Measurements from ENCODE around the gene SCARB1.

SCARB1 gene

GRCh38 chr12:124796303-124796960, 67.2 kb downstream of the SCARB1 start:
- no peak for DNase-seq (ENCODE audit: low read depth in 2 of 2)

GRCh38 chr12:124795081-124795948, 68.3 kb downstream of the SCARB1 start:
- DNase-seq (ENCODE audit: low read depth in 2 of 2), result no peak

GRCh38 chr12:124792961-124793441, 70.7 kb downstream of the SCARB1 start:
- no peak for DNase-seq (ENCODE audit: low read depth in 2 of 2)

- DNase-seq (ENCODE audit: low read depth in 2 of 2), result no peak
These were observed 71.5 kb downstream of the SCARB1 start for GRCh38 chr12:124792156-124792555.

GRCh38 chr12:124790650-124791400, 72.8 kb downstream of the SCARB1 start:
- no peak for DNase-seq (ENCODE audit: low read depth in 2 of 2)

- no peak for DNase-seq (ENCODE audit: low read depth in 2 of 2)
These were observed 74.6 kb downstream of the SCARB1 start for GRCh38 chr12:124788936-124789555.

- no peak for DNase-seq (ENCODE audit: low read depth in 2 of 2)
These were observed 77.4 kb downstream of the SCARB1 start for GRCh38 chr12:124786061-124786964.

GRCh38 chr12:124784871-124785572, 78.6 kb downstream of the SCARB1 start:
- no peak for DNase-seq (ENCODE audit: low read depth in 2 of 2)

GRCh38 chr12:124783087-124783486, 80.6 kb downstream of the SCARB1 start:
- DNase-seq (ENCODE audit: low read depth in 2 of 2), result no peak

- no peak for DNase-seq (ENCODE audit: low read depth in 2 of 2)
These were observed 81.5 kb downstream of the SCARB1 start for GRCh38 chr12:124782132-124782531.

GRCh38 chr12:124780752-124781685, 82.6 kb downstream of the SCARB1 start:
- no peak for DNase-seq (ENCODE audit: low read depth in 2 of 2)

- DNase-seq (ENCODE audit: low read depth in 2 of 2), result no peak
These were observed 83.3 kb downstream of the SCARB1 start for GRCh38 chr12:124780336-124780735.

- no peak for DNase-seq (ENCODE audit: low read depth in 2 of 2)
These were observed 84.2 kb downstream of the SCARB1 start for GRCh38 chr12:124779161-124780141.

- DNase-seq (ENCODE audit: low read depth in 2 of 2), result peak in 1 of 2 donors; percentile 29
These were observed 85.3 kb downstream of the SCARB1 start for GRCh38 chr12:124778411-124778810.

GRCh38 chr12:124777399-124778372, 86.0 kb downstream of the SCARB1 start:
- DNase-seq (ENCODE audit: low read depth in 2 of 2), result no peak

GRCh38 chr12:124776125-124776513, 87.5 kb downstream of the SCARB1 start:
- DNase-seq (ENCODE audit: low read depth in 2 of 2), result no peak

All from stimulated activated CD8-positive, alpha-beta memory T cell treated with anti-CD3 and anti-CD28 coated beads, Interleukin-15, amount 100 ng/mL, for 48 hours (primary cell).